Heart right ventricle (tissue), 16 donors: ENCODE measurements around the gene RASL10B. TPM values are rescaled to one million over a fixed set of nuclear protein-coding genes. Genes with fewer than 3 reads are reported as not detected.

Experiments used
- ATAC-seq, 8 donors: fragments of 200-7000 bp; cut with Tn5 transposase; one replicate each; pipeline ENCODE4 v1.9.1; 2020; ENCODE audit warnings: mild to moderate bottlenecking in 8 of 8, moderate library complexity in 8 of 8, moderate number of reproducible peaks in 1 of 8
- DNase-seq, 2 donors: peaks; one replicate each; pipeline ENCODE4 v3.0.0-alpha.2; 2020
- H3K27ac ChIP-seq, 10 donors: fragments of 200-600 bp; sonication (generic) in 2 of 10; one replicate each; pipeline versions ENCODE4 v1.5.0 to v1.8.0; 2020 to 2022; ENCODE audit warnings: mild to moderate bottlenecking in 3 of 10
- H3K27me3 ChIP-seq, 7 donors: fragments of 200-600 bp; one replicate each; pipeline ENCODE4 v1.8.0; 2021 to 2022; ENCODE audit warnings: mild to moderate bottlenecking in 2 of 7
- H3K36me3 ChIP-seq, 9 donors: fragments of 200-600 bp; sonication (generic) in 1 of 9; one replicate each; pipeline versions ENCODE4 v1.5.0 to v1.8.0; 2020 to 2022; ENCODE audit warnings: mild to moderate bottlenecking in 2 of 9
- H3K4me1 ChIP-seq, 9 donors: fragments of 200-600 bp; sonication (generic) in 1 of 9; one replicate each; pipeline versions ENCODE4 v1.5.0 to v1.8.0; 2020 to 2022; ENCODE audit warnings: mild to moderate bottlenecking in 4 of 9
- H3K4me3 ChIP-seq, 10 donors: fragments of 200-600 bp; sonication (generic) in 2 of 10; one replicate each; pipeline versions ENCODE4 v1.5.0 to v1.8.0; 2020 to 2022; ENCODE audit warnings: mild to moderate bottlenecking in 7 of 10, moderate library complexity in 2 of 10
- H3K9me3 ChIP-seq, 11 donors: fragments of 200-600 bp in 10 of 11; sonication (generic) in 2 of 11; one replicate each; pipeline versions ENCODE4 v1.5.0 to v1.8.0; 2013 to 2022; ENCODE audit warnings: mild to moderate bottlenecking in 2 of 11, control low read depth in 1 of 11, moderate library complexity in 1 of 11
- WGBS, 2 donors: extraction: QIAGEN DNeasy Blood & Tissue Kit; methylation state at CpG; one replicate each; pipeline ENCODE4 v1.1.7; 2013; ENCODE audit warnings: inconsistent platforms in 1 of 2; 5-methylcytosine and 5-hydroxymethylcytosine counted together
- intact Hi-C, 10 donors: fragments of 100-400 bp; cut with DNase I; formaldehyde crosslinking; loops; one replicate each; pipeline versions ENCODE4 v1.11.1 to v1.14.2; 2022
- polyA plus RNA-seq, 2 donors: library from polyadenylated mRNA; stranded (reverse); fragments of 200-250 nt; gene quantifications; one replicate each; pipeline ENCODE4 v1.2.3, GENCODE V29; 2013
- total RNA-seq, 10 donors: library from RNA; stranded (reverse); fragmentation: NEBNext Ultra II Directional in 3 of 10; extraction: Animal tissue kit (Norgen Biotek cat#: 25700) in 3 of 10; gene quantifications; one replicate each; pipeline versions ENCODE4 v1.2.1 to v1.2.4, GENCODE V29; 2021 to 2023
- TF ChIP-seq, protein P1 (sequence below), 9 donors: fragments of 200-600 bp; sonication (generic) in 2 of 9; IDR thresholded peaks; one replicate each; pipeline versions ENCODE4 v1.5.0 to v1.8.0; 2021 to 2022; ENCODE audit warnings: antibody characterized with exemption in 9 of 9, mild to moderate bottlenecking in 5 of 9, moderate library complexity in 1 of 9
- donor health status: Arrhythmogenic right ventricular cardiomyopathy.
- donor health status: ischemic (EF 13 %, LVEDD 7.1; RV severe dilation, severe dysfunction).
- donor health status: healthy with polysubstance abuse.
- donor health status: DM: no; HTN: yes; CAD: no.
- donor health status: DM: no; HTN: no; CAD: no.
- donor health status: ischemic (EF 25% LVEDD 6.9; RV normal size, moderate dysfunction).
- donor health status: ischemic (EF 25% LVEDD 5.7; RV mildly dilated, moderate dysfunction).
- donor health status: healthy.
- donor health status: DM: yes; HTN: yes; CAD: no.
- donor health status: Ischemic cardiomyopathy.
- donor health status: ischemic (EF 35%, LVEDD 5.7; RV mildly dilated, moderate dysfunction).
- donor health status: nonischemic (EF 11% LVEDD 7.7; RV severe dilation, severe dysfunction).
- donor health status: DM: yes; HTN: yes; CAD: no.
- donor health status: PGD.
- donor health status: ischemic (EF 29% LVEDD 5.4; RV normal size, mild dysfunction).
- donor health status: nonischemic (EF 23%, LVEDD 6.1; RV moderate dilation, normal function).

The RASL10B gene
- total and polyA plus RNA-seq, 12 donors = 3.9 to 26.2 (median 10.9) TPM

DNA sequence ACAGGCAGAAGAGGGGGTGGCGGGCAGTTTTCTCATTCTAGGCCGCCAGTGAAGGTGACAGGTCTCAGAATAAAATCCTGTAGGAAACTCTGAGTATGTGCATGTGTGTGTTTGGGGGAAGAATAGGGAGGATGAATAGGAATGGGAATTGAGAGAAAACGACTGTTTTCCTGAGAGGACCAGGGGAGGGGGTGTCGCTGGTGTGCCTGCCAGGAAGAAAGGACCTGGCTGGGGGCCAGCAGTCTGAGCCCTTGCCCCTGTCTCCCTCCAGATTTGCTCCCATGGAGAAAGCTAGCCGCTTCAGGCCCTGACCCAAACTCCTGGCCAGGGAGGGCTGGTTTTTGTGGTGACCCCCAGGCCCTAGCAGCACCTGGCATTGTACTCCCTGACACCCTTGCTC, 43.6 kb downstream of the RASL10B start:
- intact Hi-C loops = no loop called here
- no peak overlapping the region for H3K4me3 ChIP-seq
- H3K27me3 ChIP-seq = no peaks in the 10 kb centered on the region
- WGBS, 2 donors = 75 to 76% methylated on average over 5 of the region's 5 CpGs
- no peak for DNase-seq
- no peaks in the 10 kb centered on the region for H3K36me3 ChIP-seq
- no peaks in the 10 kb centered on the region for H3K9me3 ChIP-seq
- peaks cover 4 to 43% (median 21%) of the 10 kb centered on the region in 9 donors for H3K4me1 ChIP-seq
- TF ChIP-seq, protein P1, sequence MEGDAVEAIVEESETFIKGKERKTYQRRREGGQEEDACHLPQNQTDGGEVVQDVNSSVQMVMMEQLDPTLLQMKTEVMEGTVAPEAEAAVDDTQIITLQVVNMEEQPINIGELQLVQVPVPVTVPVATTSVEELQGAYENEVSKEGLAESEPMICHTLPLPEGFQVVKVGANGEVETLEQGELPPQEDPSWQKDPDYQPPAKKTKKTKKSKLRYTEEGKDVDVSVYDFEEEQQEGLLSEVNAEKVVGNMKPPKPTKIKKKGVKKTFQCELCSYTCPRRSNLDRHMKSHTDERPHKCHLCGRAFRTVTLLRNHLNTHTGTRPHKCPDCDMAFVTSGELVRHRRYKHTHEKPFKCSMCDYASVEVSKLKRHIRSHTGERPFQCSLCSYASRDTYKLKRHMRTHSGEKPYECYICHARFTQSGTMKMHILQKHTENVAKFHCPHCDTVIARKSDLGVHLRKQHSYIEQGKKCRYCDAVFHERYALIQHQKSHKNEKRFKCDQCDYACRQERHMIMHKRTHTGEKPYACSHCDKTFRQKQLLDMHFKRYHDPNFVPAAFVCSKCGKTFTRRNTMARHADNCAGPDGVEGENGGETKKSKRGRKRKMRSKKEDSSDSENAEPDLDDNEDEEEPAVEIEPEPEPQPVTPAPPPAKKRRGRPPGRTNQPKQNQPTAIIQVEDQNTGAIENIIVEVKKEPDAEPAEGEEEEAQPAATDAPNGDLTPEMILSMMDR (IDR thresholded peaks at IDR 0.05) = no peak
- peak overlapping the region in 2 of 10 donors; percentile 24 to 48 for H3K27ac ChIP-seq
- ATAC-seq = no peak

- H3K27ac ChIP-seq = no peak overlapping the region
- 79 to 81% methylated on average over 6 of the region's 6 CpGs for WGBS, 2 donors
- no peak overlapping the region for H3K4me3 ChIP-seq
- H3K4me1 ChIP-seq = peaks cover 4 to 43% (median 21%) of the 10 kb centered on the region in 9 donors
- no peaks in the 10 kb centered on the region for H3K36me3 ChIP-seq
- intact Hi-C loops = no loop called here
- TF ChIP-seq, protein P1 (IDR thresholded peaks at IDR 0.05) = no peak
- ATAC-seq (no peak), DNase-seq (no peak)
- no peaks in the 10 kb centered on the region for H3K9me3 ChIP-seq
- H3K27me3 ChIP-seq = no peaks in the 10 kb centered on the region
Observed at GRCh38 chr17:35775583-35775982, 44.1 kb downstream of the RASL10B start.

- DNase-seq (no peak), ATAC-seq (no peak)
- Histone ChIP-seq H3K4me3 (no peak overlapping the region), H3K27ac (no peak overlapping the region), H3K36me3 (no peaks in the 10 kb centered on the region), H3K27me3 (peaks cover 0 to 3% (median 0%) of the 10 kb centered on the region in 7 donors), H3K9me3 (no peaks in the 10 kb centered on the region), H3K4me1 (peaks cover 10 to 44% (median 29%) of the 10 kb centered on the region in 9 donors)
- TF ChIP-seq, protein P1 (IDR thresholded peaks at IDR 0.05) = no peak
- intact Hi-C loops = no loop called here
- WGBS, 2 donors = 87 to 90% methylated on average over 16 of the region's 16 CpGs
Observed at GRCh38 chr17:35778641-35779196, 47.3 kb downstream of the RASL10B start.

DNA sequence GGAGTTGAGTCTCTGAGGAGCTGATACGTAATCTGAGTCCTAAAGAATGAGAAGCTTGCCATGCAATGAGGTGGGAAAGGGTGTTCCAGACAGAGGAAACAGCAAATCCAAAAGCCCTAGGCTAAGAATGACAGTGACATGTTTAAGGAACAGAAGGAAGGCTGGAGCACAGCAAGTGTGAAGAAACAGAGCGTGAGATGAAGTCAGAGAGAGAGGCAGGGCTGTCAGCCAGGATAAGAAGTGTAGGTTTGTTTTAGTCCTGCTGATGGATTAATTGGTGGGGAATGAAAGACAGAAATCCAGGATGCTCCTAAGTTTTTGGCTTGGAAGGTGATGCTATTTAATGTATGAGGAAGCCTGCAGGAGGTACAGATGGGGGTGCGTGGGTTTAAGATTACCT, 49.5 kb downstream of the RASL10B start:
- intact Hi-C loops = no loop called here
- 75 to 77% methylated on average over 3 of the region's 3 CpGs for WGBS, 2 donors
- TF ChIP-seq, protein P1 (IDR thresholded peaks at IDR 0.05) = no peak
- Histone ChIP-seq H3K36me3 (no peaks in the 10 kb centered on the region), H3K27me3 (peaks cover 0 to 3% (median 0%) of the 10 kb centered on the region in 7 donors), H3K4me1 (peaks cover 9 to 32% (median 16%) of the 10 kb centered on the region in 9 donors), H3K27ac (no peak overlapping the region), H3K4me3 (no peak overlapping the region), H3K9me3 (no peaks in the 10 kb centered on the region)
- ATAC-seq = no peak
- no peak for DNase-seq
